Adipose tissue (tissue), 3 donors: ENCODE results near the gene PSMA6. TPM values are rescaled to one million over a fixed set of nuclear protein-coding genes. Genes with fewer than 3 reads are reported as not detected.
"Not testable (repeated sequence)": the region's sequence is repeated elsewhere in the genome, so short reads cannot be mapped to it uniquely, and the experiment has no call there.

Experiments
- H3K27ac ChIP-seq: one replicate; pipeline ENCODE4 v1.5.1; 2013; ENCODE audit warnings: low read depth, low read length
- WGBS, 3 donors: extraction: QIAGEN DNeasy Blood & Tissue Kit; methylation state at CpG; one replicate each; pipeline ENCODE4 v1.1.7; 2013; 5-methylcytosine and 5-hydroxymethylcytosine counted together
- polyA plus RNA-seq, 3 donors: library from polyadenylated mRNA; stranded (reverse); fragments of 200-250 nt; gene quantifications; one replicate each; pipeline ENCODE4 v1.2.3, GENCODE V29; 2013
- donor health status: healthy with polysubstance abuse.
- donor health status: Bipolar disorder and iron deficiency.
- donor health status: healthy.

The PSMA6 gene
- polyA plus RNA-seq, 3 donors, result 92.3 to 191 (median 173) TPM

DNA sequence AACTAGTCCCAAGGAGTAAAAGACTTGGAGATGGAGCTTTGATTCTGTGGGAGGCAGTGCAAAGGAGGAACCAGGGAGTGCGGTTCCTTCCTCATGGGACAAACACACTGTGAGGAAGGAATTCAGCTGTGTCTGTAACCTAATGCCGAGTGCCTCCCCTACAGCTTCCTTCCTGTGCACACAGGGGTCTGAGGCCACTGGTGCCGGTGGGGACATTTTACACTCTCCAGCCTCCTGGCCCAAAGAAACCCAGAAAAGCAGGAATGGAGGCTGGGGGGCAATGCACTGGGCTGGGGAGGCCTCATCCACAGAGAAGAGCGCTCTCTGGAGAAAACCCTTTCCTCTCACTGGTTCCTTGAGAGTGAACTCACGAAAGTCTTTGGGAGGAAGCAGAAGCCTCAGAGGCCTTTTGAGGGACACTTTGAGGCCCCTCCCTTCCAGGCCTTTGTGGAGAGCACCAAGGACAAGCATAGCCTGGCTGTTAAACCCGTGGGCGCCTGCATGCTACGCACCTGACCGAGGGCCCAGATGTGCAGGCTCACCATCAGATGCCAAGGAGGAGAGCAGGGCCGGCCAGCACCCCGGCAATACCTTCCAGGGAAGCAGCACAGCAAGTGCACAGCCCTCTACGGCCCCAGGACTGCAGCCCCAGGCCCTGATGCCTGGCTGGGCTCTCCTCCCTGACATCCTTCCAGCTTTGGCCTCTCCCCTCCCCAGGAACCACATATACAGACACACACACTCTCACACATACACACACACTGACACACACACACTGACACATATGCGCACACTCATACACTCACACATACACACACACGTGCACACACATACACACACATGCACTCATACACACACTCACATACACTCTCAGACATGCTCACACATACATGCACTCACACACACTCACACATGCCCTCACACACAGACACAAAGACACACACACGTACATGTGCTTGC, 60.4 kb downstream of the PSMA6 start:
- H3K27ac ChIP-seq, result no peak overlapping the region
- WGBS, 3 donors, result 57 to 80% (median 59%) methylated on average over 15 of the region's 15 CpGs

DNA sequence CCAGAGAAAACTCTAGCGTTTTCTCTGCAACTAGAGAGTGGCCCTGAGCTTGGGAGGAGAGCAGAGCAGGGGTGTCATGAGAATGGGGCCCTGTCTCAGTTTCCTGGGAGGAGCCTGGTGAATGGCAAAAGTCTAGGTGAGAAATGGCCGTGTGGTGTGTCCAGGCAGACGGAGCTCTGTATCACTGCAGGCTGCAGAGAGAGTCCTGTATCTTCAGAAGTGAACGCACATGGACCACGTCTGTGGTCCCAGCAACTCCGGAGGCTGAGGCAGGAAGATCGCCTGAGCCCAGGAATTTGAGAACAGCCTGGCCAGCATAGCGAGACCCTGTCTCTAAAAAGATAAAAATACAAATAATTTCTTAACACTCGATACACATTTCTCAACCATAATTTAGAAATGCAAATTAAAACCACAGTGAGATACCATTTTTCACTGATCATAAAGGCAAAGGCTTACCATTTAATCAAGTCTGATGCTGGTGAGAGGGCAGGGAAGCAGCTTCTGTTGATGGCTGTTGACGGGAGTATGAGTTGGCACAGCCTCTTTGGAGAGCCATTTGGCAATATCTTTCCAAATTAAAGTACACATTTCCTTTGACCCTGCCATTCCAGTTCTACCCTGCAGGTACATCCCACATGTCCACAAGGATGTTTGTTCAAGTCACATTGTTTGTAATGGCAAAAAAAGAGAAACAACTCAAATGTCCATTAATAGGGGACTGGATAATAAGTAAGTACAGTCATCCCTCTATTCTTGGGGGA, 61.4 kb downstream of the PSMA6 start:
- 65 to 79% (median 66%) methylated on average over 10 of the region's 10 CpGs for WGBS, 3 donors
- no peak overlapping the region for H3K27ac ChIP-seq

DNA sequence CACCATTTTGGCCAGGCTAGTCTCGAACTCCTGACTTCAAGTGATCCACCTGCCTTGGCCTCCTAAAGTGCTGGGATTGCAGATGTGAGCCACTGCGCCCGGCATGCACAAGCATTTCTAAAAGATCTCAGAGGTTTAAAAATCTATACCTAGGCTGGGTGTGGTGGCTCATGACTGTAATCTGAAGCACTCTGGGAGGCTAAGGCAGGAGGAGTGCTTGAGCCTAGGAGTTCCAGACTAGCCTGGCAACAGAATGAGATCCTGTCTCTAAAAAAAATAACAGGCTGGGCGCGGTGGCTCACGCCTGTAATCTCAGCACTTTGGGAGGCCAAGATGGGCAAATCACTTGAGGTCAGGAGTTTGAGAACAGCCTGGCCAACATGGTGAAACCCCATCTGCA, 63.1 kb downstream of the PSMA6 start:
- 93 to 95% (median 95%) methylated on average over 6 of the region's 6 CpGs for WGBS, 3 donors
- H3K27ac ChIP-seq, result not testable (repeated sequence)

DNA sequence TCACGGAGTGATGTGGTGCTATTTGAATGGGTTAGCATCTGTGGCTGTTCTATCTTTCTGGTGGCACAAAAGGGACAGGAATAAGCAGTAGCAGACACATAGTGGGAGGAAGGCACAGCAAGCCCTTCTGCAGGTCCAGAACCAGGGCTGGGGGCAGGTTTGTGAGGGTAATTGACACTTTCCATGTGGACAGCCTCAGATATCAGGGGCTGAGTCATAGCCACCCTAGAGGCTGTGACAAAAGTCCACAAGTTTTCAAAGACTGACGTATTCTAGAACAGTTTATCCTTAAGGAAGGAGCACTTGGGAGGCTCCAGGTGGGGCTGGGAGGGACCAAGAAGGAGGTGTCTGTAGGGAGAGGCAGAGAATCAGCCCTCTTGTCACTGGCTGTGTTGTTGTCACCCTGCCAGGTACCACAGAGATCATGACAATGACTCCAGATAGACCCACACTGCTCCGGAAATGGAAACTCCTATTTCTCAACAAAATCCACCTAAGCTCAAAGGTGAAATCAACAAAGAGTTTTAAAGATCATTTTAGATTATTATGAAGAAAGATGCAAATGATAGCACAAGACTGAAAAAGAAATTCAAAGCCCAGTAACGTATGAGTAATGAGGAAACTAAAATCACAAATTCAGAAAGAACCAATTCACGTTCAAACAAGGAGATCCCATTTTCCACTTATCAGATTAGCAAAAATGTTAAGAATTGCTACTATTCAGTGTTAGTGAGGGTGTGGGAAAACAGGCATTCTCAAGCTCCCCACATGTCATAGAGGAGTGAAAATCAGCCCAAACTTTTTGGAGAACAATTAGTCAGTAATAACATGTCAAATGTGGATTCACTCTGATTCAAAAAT, 64.0 kb downstream of the PSMA6 start:
- WGBS, 3 donors, result 55 to 60% (median 59%) methylated on average over 5 of the region's 5 CpGs
- H3K27ac ChIP-seq, result no peak overlapping the region

DNA sequence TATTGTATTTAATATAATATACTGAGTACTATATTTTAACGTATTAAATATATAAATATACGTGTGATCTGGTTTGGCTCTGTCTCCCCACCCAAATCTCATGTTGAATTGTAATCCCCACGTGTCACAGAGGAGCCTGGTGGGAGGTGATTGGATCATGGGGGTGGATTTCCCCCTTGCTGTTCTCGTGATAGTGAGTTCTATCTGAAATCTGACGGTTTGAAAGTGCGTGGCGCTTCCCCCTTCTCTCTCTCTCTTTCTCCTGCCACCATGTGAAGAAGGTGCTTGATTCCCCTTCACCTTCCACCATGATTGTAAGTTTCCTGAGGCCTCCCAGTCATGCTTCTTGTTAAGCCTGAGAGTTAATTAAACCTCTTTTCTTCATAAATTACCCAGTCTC, 67.5 kb downstream of the PSMA6 start:
- H3K27ac ChIP-seq, result not testable (repeated sequence)
- WGBS, 3 donors, result 74 to 91% (median 85%) methylated on average over 7 of the region's 7 CpGs

DNA sequence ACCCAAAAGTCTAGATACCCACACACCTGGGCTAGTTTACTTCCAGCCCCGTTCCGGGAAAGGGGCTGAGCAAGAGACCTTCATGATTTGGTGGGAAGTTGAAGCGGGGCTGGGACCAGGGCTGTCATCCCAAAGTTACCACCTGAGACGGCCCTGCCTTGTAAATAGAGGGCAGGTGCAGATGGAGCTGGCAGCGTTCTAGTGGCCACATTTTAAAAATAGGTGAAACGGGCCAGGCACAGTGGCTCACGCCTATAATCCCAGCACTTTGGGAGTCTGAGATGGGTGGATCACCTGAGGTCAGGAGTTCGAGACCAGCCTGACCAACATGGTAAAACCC, 68.9 kb downstream of the PSMA6 start:
- 85 to 97% (median 96%) methylated on average over 8 of the region's 8 CpGs for WGBS, 3 donors
- H3K27ac ChIP-seq, result no peak overlapping the region

DNA sequence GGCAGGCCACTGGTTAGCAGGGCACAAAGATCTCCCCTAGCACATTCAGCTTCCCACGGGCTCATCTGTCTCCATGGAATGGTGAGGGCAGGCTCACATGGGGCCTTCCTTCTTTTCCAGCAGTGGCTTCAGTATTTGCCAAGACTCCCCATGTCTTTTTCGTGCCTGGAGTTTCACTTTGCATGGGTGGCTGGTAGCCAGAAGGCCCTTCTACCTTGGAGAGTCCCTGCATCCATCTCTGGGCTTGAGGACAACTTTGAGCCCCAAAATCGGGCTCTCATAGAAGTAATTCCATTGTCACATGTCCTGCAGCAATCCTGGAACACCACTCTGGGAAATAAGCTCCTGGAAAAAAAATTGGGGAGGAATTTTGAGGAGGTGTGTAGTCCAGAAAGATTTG, 70.3 kb downstream of the PSMA6 start:
- 42 to 64% (median 52%) methylated on average over 3 of the region's 3 CpGs for WGBS, 3 donors
- H3K27ac ChIP-seq, result no peak overlapping the region

DNA sequence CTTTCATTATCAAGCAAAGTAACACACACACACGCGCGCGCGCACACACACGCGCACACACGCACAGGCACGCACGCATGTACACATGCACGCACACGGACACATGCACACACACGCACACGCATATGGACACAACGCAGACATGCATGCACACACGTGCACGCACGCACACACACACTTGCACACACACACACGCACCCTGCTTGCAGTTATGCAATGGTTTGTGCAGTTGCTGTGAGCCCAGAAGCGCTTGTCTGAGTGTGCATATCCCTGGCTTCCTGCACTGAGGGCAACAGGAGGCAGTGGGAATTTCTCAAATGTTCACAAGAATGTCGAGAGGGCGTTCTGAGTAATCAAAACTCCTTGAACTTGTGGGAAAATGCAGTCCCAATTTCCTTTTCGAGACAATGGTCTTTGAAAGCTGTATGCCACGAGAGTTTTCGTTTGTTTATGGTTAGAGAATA, 70.8 kb downstream of the PSMA6 start:
- 77 to 82% (median 79%) methylated on average over 25 of the region's 25 CpGs for WGBS, 3 donors
- no peak overlapping the region for H3K27ac ChIP-seq

DNA sequence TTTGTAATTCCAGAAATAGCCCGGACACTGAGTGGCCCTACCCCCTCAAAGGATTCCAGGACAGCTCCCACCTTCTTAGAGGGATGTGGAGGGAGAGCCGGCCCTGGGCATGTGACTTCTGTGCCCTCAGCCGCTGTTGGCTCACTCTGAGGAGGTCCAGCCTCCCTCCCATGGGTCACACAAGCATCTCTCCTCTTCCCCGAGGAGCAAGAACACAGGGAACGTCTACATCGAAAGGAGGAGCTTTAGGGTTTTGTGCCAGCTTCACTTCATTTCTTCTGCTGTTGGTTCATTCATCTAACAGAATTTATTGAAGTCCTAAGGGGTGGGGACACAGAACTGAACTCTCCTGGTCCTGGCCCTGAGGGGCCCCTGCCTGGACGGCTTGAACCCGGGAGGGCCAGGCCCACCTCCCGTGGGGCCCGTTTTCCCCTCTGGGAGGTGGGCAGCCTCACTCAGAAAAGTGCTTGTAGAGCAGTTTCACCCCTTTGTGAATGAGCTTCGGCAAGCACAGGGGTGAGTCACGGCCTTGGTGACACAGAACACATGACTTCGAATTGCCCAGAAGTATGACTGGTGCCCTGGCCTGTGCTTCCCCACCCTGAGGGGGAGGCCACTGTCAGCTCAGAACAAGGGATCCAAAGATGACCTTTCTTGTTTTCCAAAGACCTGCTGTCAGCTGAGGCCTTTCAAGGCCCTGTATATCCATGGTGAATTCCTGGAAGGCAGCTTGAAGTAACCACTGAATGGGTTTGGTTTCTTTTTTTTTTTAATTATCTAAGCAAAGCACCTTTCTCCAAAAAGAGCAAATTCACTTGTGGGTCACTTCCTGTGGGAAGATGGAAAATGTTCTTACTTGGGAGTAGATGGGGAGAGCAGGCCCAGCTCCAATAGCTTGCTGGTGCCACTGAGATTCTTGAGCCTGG, 73.2 kb downstream of the PSMA6 start:
- WGBS, 3 donors, result 50 to 76% (median 51%) methylated on average over 13 of the region's 13 CpGs
- H3K27ac ChIP-seq, result peak overlapping the region; percentile 66

DNA sequence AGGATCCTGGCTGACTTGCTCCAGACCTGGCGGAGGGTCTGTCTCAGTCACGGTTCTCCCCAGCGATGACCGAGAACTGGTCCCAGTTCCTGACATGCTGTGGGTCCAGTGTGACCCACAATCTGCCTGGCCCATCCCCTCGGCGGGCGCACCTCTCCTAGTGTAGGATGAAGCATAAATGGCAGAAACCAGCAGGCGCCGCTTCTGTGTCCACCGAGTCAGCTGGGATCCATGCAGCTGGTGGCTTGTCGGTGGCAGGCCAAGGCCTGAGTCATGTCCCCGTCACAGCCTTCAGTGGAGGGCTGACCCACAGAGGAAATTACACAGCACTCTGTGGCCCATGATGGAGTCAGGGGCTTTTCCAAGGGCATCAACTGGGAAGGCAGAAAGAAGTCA, 73.9 kb downstream of the PSMA6 start:
- H3K27ac ChIP-seq, result peak overlapping the region; percentile 66
- 69 to 92% (median 71%) methylated on average over 12 of the region's 12 CpGs for WGBS, 3 donors

DNA sequence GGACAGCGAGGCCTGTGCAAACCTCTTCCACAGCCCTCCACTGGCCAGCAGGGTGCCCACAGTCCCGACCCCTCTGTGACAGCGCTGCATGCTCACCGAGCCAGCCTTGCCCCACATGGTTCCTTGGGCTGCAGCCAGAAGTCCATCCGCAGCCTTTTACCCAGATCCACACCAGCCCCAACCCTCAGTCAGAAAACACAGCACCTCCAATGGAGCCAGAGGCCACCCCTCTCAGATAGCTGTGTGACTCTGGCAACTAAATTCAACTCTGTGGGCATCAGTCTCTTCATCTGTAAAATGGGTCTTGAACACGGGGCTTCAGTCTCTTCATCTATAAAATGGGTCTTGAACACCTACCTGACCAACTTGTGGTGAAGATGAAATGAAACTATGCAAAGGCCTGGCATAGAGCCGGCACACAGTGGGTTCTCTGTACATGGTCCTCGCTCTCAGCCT, 74.4 kb downstream of the PSMA6 start:
- WGBS, 3 donors, result 81 to 92% (median 91%) methylated on average over 8 of the region's 8 CpGs
- no peak overlapping the region for H3K27ac ChIP-seq

DNA sequence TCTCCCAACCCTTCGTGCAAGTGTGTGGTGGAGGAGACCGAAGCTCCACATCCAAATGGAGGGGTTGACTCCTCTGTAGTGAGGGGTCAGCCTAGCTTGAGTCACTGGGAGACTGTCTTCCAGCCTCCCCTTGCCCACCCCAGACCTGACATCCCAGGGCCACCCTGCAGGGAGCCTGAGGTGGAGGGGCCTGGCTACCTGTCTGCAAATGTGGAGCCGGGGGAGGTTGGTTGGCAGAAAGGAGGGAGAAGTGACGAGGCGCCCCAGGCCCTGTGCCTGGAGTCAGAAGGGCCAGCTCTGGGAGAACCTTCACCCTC, 74.8 kb downstream of the PSMA6 start:
- WGBS, 3 donors, result 78 to 97% (median 83%) methylated on average over 5 of the region's 5 CpGs
- no peak overlapping the region for H3K27ac ChIP-seq

Other genes with a start within 250 kb of the PSMA6 start
- 10 to 100 TPM; 29.8 to 54.8 (median 40.0) TPM for gene FAM177A1, start 246.1 kb upstream of the PSMA6 start, polyA plus RNA-seq
- 10 to 100 TPM in 2 of 3 donors, 1 to 10 TPM in 1; 8.4 to 34.0 (median 22.4) TPM for gene PPP2R3C, start 170.4 kb upstream of the PSMA6 start, polyA plus RNA-seq
- gene PRORP, start 169.8 kb upstream of the PSMA6 start, polyA plus RNA-seq, result 10 to 100 TPM in 1 of 3 donors, 1 to 10 TPM in 2; 7.2 to 14.5 (median 8.4) TPM
- gene NFKBIA, start 112.4 kb downstream of the PSMA6 start, polyA plus RNA-seq, result 100 to 1,000 TPM in 2 of 3 donors, 10 to 100 TPM in 1; 71.7 to 422 (median 244) TPM
- gene INSM2, start 241.8 kb downstream of the PSMA6 start, polyA plus RNA-seq, result not detected